OCI-M2 (cell line): ENCODE results near the gene GGT7.

ENCODE experiments used
- DNase-seq: peaks from one replicate; lab custom pipeline; 2025; ENCODE audit not compliant: unreplicated experiment; lab: John Stamatoyannopoulos, UW

Gene GGT7

GRCh38 chr20:34797012-34797995 is 75.4 kb downstream of the GGT7 start:
- no peak for DNase-seq
